Testis (tissue), 3 donors: Measurements from ENCODE around the gene BCAS3. TPM values are rescaled to one million over a fixed set of nuclear protein-coding genes. Genes with fewer than 3 reads are reported as not detected.

Experiments
- DNase-seq: peaks from one replicate; pipeline ENCODE4 v3.0.0-alpha.2; 2019
- H3K27ac ChIP-seq, 2 donors: fragments of 200-600 bp; sonication (generic); one replicate each; pipeline ENCODE4 v1.5.1; 2019
- H3K27me3 ChIP-seq: fragments of 200-600 bp; sonication (generic); one replicate; pipeline ENCODE4 v1.5.1; 2019
- H3K36me3 ChIP-seq: fragments of 200-600 bp; sonication (generic); one replicate; pipeline ENCODE4 v1.5.1; 2017; ENCODE audit warnings: low read depth; ENCODE audit errors: missing control alignments
- H3K4me1 ChIP-seq: fragments of 200-600 bp; sonication (generic); one replicate; pipeline ENCODE4 v1.5.1; 2019
- H3K4me3 ChIP-seq, 2 donors: fragments of 200-600 bp; sonication (generic); one replicate each; pipeline ENCODE4 v1.5.1; 2017 to 2019
- H3K9me3 ChIP-seq: fragments of 200-600 bp; sonication (generic); one replicate; pipeline ENCODE4 v1.5.1; 2017
- CTCF ChIP-seq, 3 experiments: fragments of 450-650 bp in 2 of 3; fragments of 200-600 bp in 1 of 3; sonication (generic) in 1 of 3; IDR thresholded peaks; one replicate each; pipeline ENCODE4 v1.5.1; 2016 to 2019; ENCODE audit warnings: antibody characterized with exemption in 3 of 3, mild to moderate bottlenecking in 2 of 3, moderate library complexity in 1 of 3
- POLR2A ChIP-seq: fragments of 450-650 bp; IDR thresholded peaks from one replicate; pipeline ENCODE4 v1.6.1; 2017; ENCODE audit warnings: antibody characterized with exemption, mild to moderate bottlenecking, moderate library complexity
- WGBS, 2 donors: methylation state at CpG; one replicate each; pipeline ENCODE4 v1.1.5; 2018; 5-methylcytosine and 5-hydroxymethylcytosine counted together
- intact Hi-C: fragments of 100-400 bp; cut with DNase I; formaldehyde crosslinking; loops from one replicate; pipeline ENCODE4 v1.15.1; 2023; ENCODE audit warnings: low total_unique reads
- polyA plus RNA-seq: library from polyadenylated mRNA; stranded (reverse); fragments of 350-450 nt; fragmentation: Illumina TruSeq; extraction: RNeasy Lipid Tissue Mini Kit (QIAGEN cat#74804); gene quantifications from one replicate; pipeline ENCODE4 v1.2.3, GENCODE V29; 2014; ENCODE audit warnings: low read depth, low replicate concordance; ENCODE audit not compliant: insufficient read depth
- total RNA-seq, 2 donors: library from RNA; depleted of rRNA; stranded (reverse); fragments of >200 nt; gene quantifications; one replicate each; pipeline ENCODE4 v1.2.3, GENCODE V29; 2016

The BCAS3 gene
- total and polyA plus RNA-seq, 3 donors from 2014 or later: 54.8 to 96.7 (median 73.0) TPM

DNA sequence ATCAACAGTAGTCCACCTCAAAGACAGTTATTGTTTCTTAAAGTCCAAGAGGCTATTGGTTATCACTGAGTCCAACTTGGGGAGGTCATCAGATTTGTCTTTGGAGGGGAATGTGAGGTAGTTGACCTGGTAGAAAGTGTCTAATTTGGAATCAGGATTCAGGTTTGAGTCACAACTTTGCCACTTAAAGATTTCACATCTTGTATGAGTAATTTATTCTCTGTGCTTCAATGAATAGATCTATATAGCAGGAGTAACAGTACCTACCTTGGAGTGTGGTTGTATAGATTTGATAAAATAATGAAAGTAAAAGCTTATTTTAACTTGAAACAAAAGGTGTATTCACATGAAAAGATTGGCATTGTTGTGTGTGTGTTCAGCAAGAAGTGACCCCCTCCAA lies 602.7 kb downstream of the BCAS3 start:
- H3K9me3 ChIP-seq: no peaks in the 10 kb centered on the region
- no peak overlapping the region for H3K4me3 ChIP-seq
- DNase-seq: no peak
- no peaks in the 10 kb centered on the region for H3K36me3 ChIP-seq
- no peak for TF ChIP-seq CTCF (IDR thresholded peaks at IDR 0.05)
- TF ChIP-seq POLR2A: no peak
- no peak overlapping the region for H3K27ac ChIP-seq
- H3K4me1 ChIP-seq: no peaks in the 10 kb centered on the region
- intact Hi-C loops: no loop called here
- H3K27me3 ChIP-seq: no peaks in the 10 kb centered on the region

DNA sequence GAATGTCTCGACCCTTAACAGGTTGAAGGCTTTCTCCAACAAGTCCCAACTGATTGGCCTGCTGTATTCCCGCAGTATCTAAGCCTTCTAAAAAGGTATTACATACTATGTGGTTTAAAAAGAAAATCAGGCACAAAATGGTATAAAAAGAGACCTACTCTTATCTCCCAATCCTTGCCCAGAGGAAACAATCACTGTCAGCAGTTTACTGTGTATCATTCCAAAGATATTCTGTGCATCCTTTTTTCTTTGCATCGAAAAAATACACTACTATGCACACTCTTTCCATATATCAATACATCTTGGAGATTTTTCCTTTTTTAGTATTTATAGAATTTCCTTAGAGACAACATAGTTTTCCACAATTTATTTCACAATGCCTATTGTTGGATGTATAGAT lies 603.2 kb downstream of the BCAS3 start:
- no peak for TF ChIP-seq POLR2A
- TF ChIP-seq CTCF (IDR thresholded peaks at IDR 0.05): no peak
- no peak for DNase-seq
- Histone ChIP-seq H3K27ac (no peak overlapping the region), H3K36me3 (no peaks in the 10 kb centered on the region), H3K4me1 (peaks cover 3% of the 10 kb centered on the region), H3K9me3 (no peaks in the 10 kb centered on the region), H3K27me3 (no peaks in the 10 kb centered on the region), H3K4me3 (no peak overlapping the region)
- 87 to 88% methylated on average over 3 of the region's 3 CpGs for WGBS, 2 donors
- intact Hi-C loops: no loop called here

DNA sequence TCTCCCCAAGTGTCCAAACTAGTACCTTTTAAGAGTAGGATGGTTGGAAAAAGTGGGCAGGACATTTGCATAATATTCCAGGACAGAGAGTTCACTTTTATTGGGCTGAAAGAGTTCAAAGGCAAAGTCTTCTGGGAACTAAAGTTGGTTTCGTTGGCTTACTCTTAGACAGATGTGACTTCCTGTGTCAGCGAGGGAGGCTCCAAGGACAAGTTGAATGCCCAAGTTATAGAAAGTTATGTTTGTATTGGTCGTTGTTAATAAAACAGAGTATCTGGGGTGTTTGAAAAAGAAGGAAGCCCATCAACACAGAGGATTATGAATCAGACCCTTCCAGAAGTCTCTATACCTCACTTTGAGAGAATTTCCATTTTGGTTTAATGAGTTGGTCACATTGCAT lies 604.7 kb downstream of the BCAS3 start:
- 46 to 72% methylated on average over 3 of the region's 3 CpGs for WGBS, 2 donors
- H3K27ac ChIP-seq: no peak overlapping the region
- intact Hi-C loops: no loop called here

DNA sequence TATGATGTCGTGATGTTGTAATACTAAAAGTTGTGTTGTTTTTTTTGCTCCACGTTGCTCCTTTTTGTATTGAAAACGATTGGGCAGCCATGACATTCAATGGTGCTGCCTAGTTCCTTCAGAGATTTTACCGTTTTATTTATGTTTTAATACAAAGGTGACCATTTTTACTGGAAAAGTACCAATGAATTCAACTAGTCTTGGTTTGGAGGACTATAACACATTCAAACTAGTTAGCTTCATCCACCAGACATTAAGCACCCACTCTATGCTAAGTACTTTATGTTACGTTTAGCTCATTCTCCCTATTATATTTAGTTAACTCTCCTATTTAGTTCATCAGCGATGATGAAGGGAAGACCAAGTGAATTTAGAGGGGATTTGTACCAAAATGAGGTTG lies 605.4 kb downstream of the BCAS3 start:
- Histone ChIP-seq H3K4me1 (peaks cover 13% of the 10 kb centered on the region), H3K9me3 (no peaks in the 10 kb centered on the region), H3K36me3 (no peaks in the 10 kb centered on the region), H3K27me3 (no peaks in the 10 kb centered on the region), H3K27ac (no peak overlapping the region), H3K4me3 (no peak overlapping the region)
- TF ChIP-seq POLR2A: no peak
- no peak for TF ChIP-seq CTCF (IDR thresholded peaks at IDR 0.05)
- intact Hi-C loops: no loop called here
- 87 to 88% methylated on average over 6 of the region's 6 CpGs for WGBS, 2 donors
- no peak for DNase-seq

More for the DNA sequence above, 604.7 kb downstream of the BCAS3 start:
- Histone ChIP-seq H3K36me3 (no peaks in the 10 kb centered on the region), H3K9me3 (no peaks in the 10 kb centered on the region), H3K27me3 (no peaks in the 10 kb centered on the region), H3K4me1 (peaks cover 10% of the 10 kb centered on the region), H3K4me3 (no peak overlapping the region)
- no peak for TF ChIP-seq CTCF (IDR thresholded peaks at IDR 0.05)
- TF ChIP-seq POLR2A: no peak
- DNase-seq: no peak

DNA sequence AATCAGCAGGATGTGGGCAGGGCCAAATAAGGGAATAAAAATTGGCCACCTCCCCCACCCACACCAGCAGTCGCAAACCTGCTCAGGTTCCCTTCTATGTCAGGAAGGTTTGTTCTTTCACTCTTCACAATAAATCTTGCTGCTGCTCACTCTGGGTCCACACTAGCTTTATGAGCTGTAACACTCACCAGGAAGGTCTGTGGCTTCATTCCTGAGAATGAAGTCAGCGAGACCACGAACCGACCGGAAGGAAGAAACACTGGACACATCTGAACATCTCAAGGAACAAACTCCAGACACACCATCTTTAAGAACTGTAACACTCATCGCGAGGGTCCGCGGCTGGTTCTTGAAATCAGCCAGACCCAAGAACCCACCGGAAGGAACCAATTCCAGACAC lies 606.5 kb downstream of the BCAS3 start:
- WGBS, 2 donors: 69 to 75% methylated on average over 10 of the region's 10 CpGs
- H3K4me3 ChIP-seq: peak overlapping the region in 1 of 2 donors; percentile 26
- no peaks in the 10 kb centered on the region for H3K9me3 ChIP-seq
- TF ChIP-seq POLR2A (no peak), CTCF (IDR thresholded peaks at IDR 0.05) (no peak)
- H3K27ac ChIP-seq: no peak overlapping the region
- H3K4me1 ChIP-seq: peaks cover 23% of the 10 kb centered on the region
- H3K36me3 ChIP-seq: no peaks in the 10 kb centered on the region
- intact Hi-C loops: no loop called here
- peak; percentile 34 for DNase-seq
- H3K27me3 ChIP-seq: no peaks in the 10 kb centered on the region
